ENCODE data around the gene ASB5.

Gene ASB5

GRCh38 chr4:176276710-176277109 is 7.7 kb upstream of the ASB5 start:
- TF ChIP-seq EZH2 (IDR thresholded peaks at IDR 0.05; ENCODE audit: borderline replicate concordance, low read length) (no peak), CTCF (IDR thresholded peaks at IDR 0.05; ENCODE audit: low read length) (no peak)
- H3K9me3 ChIP-seq (ENCODE audit: low read length) = no peaks in the 10 kb centered on the region
- H3K27me3 ChIP-seq (ENCODE audit: insufficient read depth, low read length) = no peaks in the 10 kb centered on the region
- no peak overlapping the region for H3K4me3 ChIP-seq (ENCODE audit: low read depth, low read length, poor library complexity, severe bottlenecking)
- H4K20me1 ChIP-seq (ENCODE audit: insufficient read depth, low read length) = no peaks in the 10 kb centered on the region
- no peak overlapping the region for H3K9ac ChIP-seq (ENCODE audit: low read length)
- no peaks in the 10 kb centered on the region for H3K79me2 ChIP-seq (ENCODE audit: insufficient read depth, low read length)
- no peak overlapping the region for H3K27ac ChIP-seq (ENCODE audit: low read depth, low read length, poor library complexity, severe bottlenecking)
- no peak overlapping the region for H2AFZ ChIP-seq (ENCODE audit: low read length)
- no peaks in the 10 kb centered on the region for H3K9me2 ChIP-seq (ENCODE audit: low read depth, low read length)
- H3K36me3 ChIP-seq (ENCODE audit: insufficient read depth, low read length) = no peaks in the 10 kb centered on the region
- no peaks in the 10 kb centered on the region for H3K4me1 ChIP-seq (ENCODE audit: insufficient read depth, low read length, severe bottlenecking)
- H3K4me2 ChIP-seq (ENCODE audit: low read length) = no peak overlapping the region
- no peaks in the 10 kb centered on the region for H3F3A ChIP-seq (ENCODE audit: insufficient read depth, low read length)

- Histone ChIP-seq H4K20me1 (ENCODE audit: insufficient read depth, low read length) (no peaks in the 10 kb centered on the region), H3K4me2 (ENCODE audit: low read length) (no peak overlapping the region), H3K79me2 (ENCODE audit: insufficient read depth, low read length) (no peaks in the 10 kb centered on the region), H3K4me3 (ENCODE audit: low read depth, low read length, poor library complexity, severe bottlenecking) (no peak overlapping the region), H3K4me1 (ENCODE audit: insufficient read depth, low read length, severe bottlenecking) (no peaks in the 10 kb centered on the region), H3K9ac (ENCODE audit: low read length) (no peak overlapping the region), H3K9me2 (ENCODE audit: low read depth, low read length) (no peaks in the 10 kb centered on the region), H3K27me3 (ENCODE audit: insufficient read depth, low read length) (no peaks in the 10 kb centered on the region), H3F3A (ENCODE audit: insufficient read depth, low read length) (no peaks in the 10 kb centered on the region), H2AFZ (ENCODE audit: low read length) (no peak overlapping the region), H3K9me3 (ENCODE audit: low read length) (no peaks in the 10 kb centered on the region), H3K36me3 (ENCODE audit: insufficient read depth, low read length) (no peaks in the 10 kb centered on the region), H3K27ac (ENCODE audit: low read depth, low read length, poor library complexity, severe bottlenecking) (no peak overlapping the region)
- no peak for TF ChIP-seq CTCF (IDR thresholded peaks at IDR 0.05; ENCODE audit: low read length)
- no peak for TF ChIP-seq EZH2 (IDR thresholded peaks at IDR 0.05; ENCODE audit: borderline replicate concordance, low read length)
These were observed 5.4 kb upstream of the ASB5 start for GRCh38 chr4:176274441-176274840.

GRCh38 chr4:176273736-176274135 is 4.7 kb upstream of the ASB5 start:
- Histone ChIP-seq H3F3A (ENCODE audit: insufficient read depth, low read length) (no peaks in the 10 kb centered on the region), H4K20me1 (ENCODE audit: insufficient read depth, low read length) (no peaks in the 10 kb centered on the region), H2AFZ (ENCODE audit: low read length) (no peak overlapping the region), H3K4me2 (ENCODE audit: low read length) (no peak overlapping the region), H3K36me3 (ENCODE audit: insufficient read depth, low read length) (no peaks in the 10 kb centered on the region), H3K27me3 (ENCODE audit: insufficient read depth, low read length) (no peaks in the 10 kb centered on the region), H3K9ac (ENCODE audit: low read length) (no peak overlapping the region), H3K4me3 (ENCODE audit: low read depth, low read length, poor library complexity, severe bottlenecking) (no peak overlapping the region), H3K79me2 (ENCODE audit: insufficient read depth, low read length) (no peaks in the 10 kb centered on the region), H3K9me3 (ENCODE audit: low read length) (no peaks in the 10 kb centered on the region), H3K27ac (ENCODE audit: low read depth, low read length, poor library complexity, severe bottlenecking) (no peak overlapping the region), H3K4me1 (ENCODE audit: insufficient read depth, low read length, severe bottlenecking) (no peaks in the 10 kb centered on the region), H3K9me2 (ENCODE audit: low read depth, low read length) (no peaks in the 10 kb centered on the region)
- TF ChIP-seq EZH2 (IDR thresholded peaks at IDR 0.05; ENCODE audit: borderline replicate concordance, low read length) = no peak
- no peak for TF ChIP-seq CTCF (IDR thresholded peaks at IDR 0.05; ENCODE audit: low read length)
